Anterior cingulate cortex (tissue), 58 donors: ENCODE data around the gene PIM3.

Experiments used
- DNase-seq, 58 donors: peaks; one replicate each; lab custom pipeline; 2025; lab: John Stamatoyannopoulos, UW

Gene PIM3

GRCh38 chr22:50011447-50012210 lies 51.1 kb downstream of the PIM3 start:
- no peak for DNase-seq

GRCh38 chr22:50012211-50013181 lies 51.9 kb downstream of the PIM3 start, which contains the start of gene IL17REL:
Gene IL17REL, minus strand, starts transcription at chr22:50012765. Its CDS starts 119 bp downstream, at chr22:50012646.
- no peak for DNase-seq
